Activated B cell treated with CpG ODN at 0.5 μM for 24 hours (primary cell): Measurements from ENCODE around the gene FOXL1. TPM values are rescaled to one million over a fixed set of nuclear protein-coding genes. Genes with fewer than 3 reads are reported as not detected.

Experiments used
- ATAC-seq: fragments of 200-7000 bp; cut with Tn5 transposase; one replicate; pipeline ENCODE4 v1.10.0; 2021; ENCODE audit warnings: low read depth, mild to moderate bottlenecking, moderate library complexity
- CTCF ChIA-PET: fragments of 350-600 bp; sonication (Branson Sonifier 250); formaldehyde crosslinking; loops from one replicate; lab custom pipeline; 2021; ENCODE audit warnings: antibody characterized with exemption; lab: Charles Lee
- POLR2A ChIA-PET: fragments of 350-600 bp; sonication (Branson Sonifier 250); formaldehyde crosslinking; loops from one replicate; lab custom pipeline; 2021; ENCODE audit warnings: antibody characterized with exemption; lab: Charles Lee
- DNase-seq: peaks from one replicate; pipeline ENCODE4 v3.0.0; 2022
- H3K27ac Mint-ChIP-seq: one replicate; pipeline ENCODE4 v1.8.0; 2020; ENCODE audit warnings: mixed read lengths
- H3K27me3 Mint-ChIP-seq: one replicate; pipeline ENCODE4 v1.8.0; 2021; ENCODE audit warnings: mixed read lengths
- H3K36me3 Mint-ChIP-seq: one replicate; pipeline ENCODE4 v1.8.0; 2021; ENCODE audit warnings: low read depth, mixed read lengths
- H3K4me1 Mint-ChIP-seq: one replicate; pipeline ENCODE4 v1.8.0; 2021; ENCODE audit warnings: mixed read lengths
- H3K4me3 Mint-ChIP-seq: one replicate; pipeline ENCODE4 v1.8.0; 2020; ENCODE audit warnings: mild to moderate bottlenecking, mixed read lengths
- H3K9me3 Mint-ChIP-seq: one replicate; pipeline ENCODE4 v1.8.0; 2020; ENCODE audit warnings: mixed read lengths
- intact Hi-C: fragments of 100-400 bp; cut with micrococcal nuclease; formaldehyde crosslinking; loops from one replicate; pipeline ENCODE4 v1.15.1; 2024
- total RNA-seq: library from RNA; stranded (reverse); gene quantifications from 2 replicates; pipeline ENCODE4 v1.2.3, GENCODE V29; 2022
- TF ChIP-seq, protein P1 (sequence below): fragments of 200-600 bp; IDR thresholded peaks from one replicate; pipeline ENCODE4 v1.8.0; 2022; ENCODE audit warnings: antibody characterized with exemption, mild to moderate bottlenecking

The FOXL1 gene
- total RNA-seq, 1 donor from 2014 or later = not detected

DNA sequence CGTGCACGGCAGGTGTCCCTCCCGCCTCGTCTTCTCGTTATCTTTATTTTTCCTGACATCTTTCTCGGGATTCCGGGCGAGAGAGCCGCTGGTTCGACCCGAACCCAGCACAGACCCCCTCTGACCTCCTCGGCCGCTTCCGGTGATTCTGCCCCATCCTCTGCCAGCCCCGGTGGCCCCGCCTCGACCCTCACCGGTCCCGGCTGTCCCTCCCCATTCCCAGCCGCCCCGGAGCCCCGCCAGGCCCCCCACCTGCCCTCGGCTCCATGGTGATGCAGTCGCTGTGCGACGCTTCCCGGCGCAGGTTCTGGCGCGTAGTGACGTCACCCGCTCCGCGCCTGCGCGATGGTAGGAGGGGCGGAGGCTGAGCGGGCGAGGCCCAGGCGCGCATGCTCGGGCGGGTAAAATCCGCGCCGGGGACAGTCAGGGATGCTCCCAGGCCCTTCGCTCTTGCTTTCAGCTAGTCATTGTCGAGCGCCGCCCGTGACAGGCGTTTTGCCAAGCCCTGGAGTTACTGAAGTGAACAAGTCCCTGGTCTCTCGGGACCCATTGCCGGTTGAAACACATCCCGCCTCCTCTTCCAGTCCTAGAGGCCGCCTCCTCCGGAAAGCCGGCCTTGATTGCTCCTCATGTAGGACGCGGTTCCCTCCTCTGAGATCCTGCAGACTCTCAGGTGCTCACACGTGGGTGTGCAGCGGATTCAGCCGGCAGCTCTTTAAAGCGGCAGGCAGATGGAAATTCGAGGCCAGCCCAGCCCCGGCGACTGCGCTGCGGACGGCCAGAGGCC is 23.2 kb upstream of the FOXL1 start, which contains the start of gene MTHFSD:
Gene MTHFSD, minus strand, starts transcription at position 319 of the 787 bp plus-strand sequence. Its CDS starts 51 bp downstream, at position 268.
- Mint-ChIP-seq H3K4me1 (peaks cover 22% of the 10 kb centered on the region), H3K27ac (peak within 1 kb of the TSS; percentile 95), H3K36me3 (peaks cover 30% of the 10 kb centered on the region), H3K27me3 (peaks cover 1% of the 10 kb centered on the region), H3K9me3 (no peaks in the 10 kb centered on the region), H3K4me3 (peak within 1 kb of the TSS; percentile 95)
- POLR2A ChIA-PET = interaction anchor here (0.6 to 0.7 kb wide), 2 partner anchors 21 to 535 kb away, joined by 3 to 7 read pairs; no protein-coding TSS in a partner anchor
- intact Hi-C loops = no loop called here
- ATAC-seq = peak; percentile 95
- CTCF ChIA-PET = no interaction called here
- TF ChIP-seq, protein P1, sequence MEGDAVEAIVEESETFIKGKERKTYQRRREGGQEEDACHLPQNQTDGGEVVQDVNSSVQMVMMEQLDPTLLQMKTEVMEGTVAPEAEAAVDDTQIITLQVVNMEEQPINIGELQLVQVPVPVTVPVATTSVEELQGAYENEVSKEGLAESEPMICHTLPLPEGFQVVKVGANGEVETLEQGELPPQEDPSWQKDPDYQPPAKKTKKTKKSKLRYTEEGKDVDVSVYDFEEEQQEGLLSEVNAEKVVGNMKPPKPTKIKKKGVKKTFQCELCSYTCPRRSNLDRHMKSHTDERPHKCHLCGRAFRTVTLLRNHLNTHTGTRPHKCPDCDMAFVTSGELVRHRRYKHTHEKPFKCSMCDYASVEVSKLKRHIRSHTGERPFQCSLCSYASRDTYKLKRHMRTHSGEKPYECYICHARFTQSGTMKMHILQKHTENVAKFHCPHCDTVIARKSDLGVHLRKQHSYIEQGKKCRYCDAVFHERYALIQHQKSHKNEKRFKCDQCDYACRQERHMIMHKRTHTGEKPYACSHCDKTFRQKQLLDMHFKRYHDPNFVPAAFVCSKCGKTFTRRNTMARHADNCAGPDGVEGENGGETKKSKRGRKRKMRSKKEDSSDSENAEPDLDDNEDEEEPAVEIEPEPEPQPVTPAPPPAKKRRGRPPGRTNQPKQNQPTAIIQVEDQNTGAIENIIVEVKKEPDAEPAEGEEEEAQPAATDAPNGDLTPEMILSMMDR = no peak
- peak; percentile 99 for DNase-seq

DNA sequence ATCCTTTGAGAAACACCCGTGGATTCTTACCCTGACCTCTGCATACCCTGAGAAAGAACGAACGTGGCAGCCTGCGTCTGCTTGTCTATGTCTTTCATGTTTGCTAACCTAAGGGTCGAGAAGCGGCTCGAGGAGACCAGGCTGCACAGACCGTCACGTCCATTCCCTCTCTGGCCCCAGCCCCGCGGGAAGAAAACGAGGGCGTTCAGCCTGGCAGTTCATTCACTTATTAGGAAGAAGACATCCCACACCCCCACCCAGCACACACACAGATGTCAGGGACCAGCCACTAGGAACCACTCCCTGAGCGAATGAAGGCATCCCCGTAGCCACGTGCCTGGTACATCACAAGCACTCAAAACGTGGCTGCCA is 22.7 kb upstream of the FOXL1 start:
- no peaks in the 10 kb centered on the region for H3K9me3 Mint-ChIP-seq
- H3K4me1 Mint-ChIP-seq = peaks cover 22% of the 10 kb centered on the region
- peak overlapping the region; percentile 95 for H3K27ac Mint-ChIP-seq
- H3K36me3 Mint-ChIP-seq = peaks cover 25% of the 10 kb centered on the region
- DNase-seq = no peak
- TF ChIP-seq, protein P1 = no peak
- H3K4me3 Mint-ChIP-seq = peak overlapping the region; percentile 95
- no peak for ATAC-seq
- intact Hi-C loops = no loop called here
- POLR2A ChIA-PET = interaction anchor here (0.6 kb wide), 1 partner anchor 20 kb away, joined by 7 read pairs; no protein-coding TSS in a partner anchor
- CTCF ChIA-PET = interaction anchor here (1.2 kb wide), 1 partner anchor 9 kb away, joined by 4 read pairs; no protein-coding TSS in a partner anchor
- H3K27me3 Mint-ChIP-seq = peaks cover 4% of the 10 kb centered on the region

GRCh38 chr16:86556576-86556975 is 21.8 kb upstream of the FOXL1 start:
- no peak for ATAC-seq
- H3K36me3 Mint-ChIP-seq = peaks cover 19% of the 10 kb centered on the region
- CTCF ChIA-PET = interaction anchor here (1.2 kb wide), 1 partner anchor 8 kb away, joined by 4 read pairs; no protein-coding TSS in a partner anchor
- no peak overlapping the region for H3K27ac Mint-ChIP-seq
- TF ChIP-seq, protein P1 = no peak
- DNase-seq = no peak
- H3K9me3 Mint-ChIP-seq = no peaks in the 10 kb centered on the region
- intact Hi-C loops = no loop called here
- POLR2A ChIA-PET = no interaction called here
- peaks cover 7% of the 10 kb centered on the region for H3K27me3 Mint-ChIP-seq
- no peak overlapping the region for H3K4me3 Mint-ChIP-seq
- peaks cover 22% of the 10 kb centered on the region for H3K4me1 Mint-ChIP-seq

GRCh38 chr16:86557587-86557986 is 20.8 kb upstream of the FOXL1 start:
- ATAC-seq (no peak), DNase-seq (no peak)
- Mint-ChIP-seq H3K9me3 (no peaks in the 10 kb centered on the region), H3K36me3 (peaks cover 9% of the 10 kb centered on the region), H3K4me3 (no peak overlapping the region), H3K27ac (no peak overlapping the region), H3K27me3 (peaks cover 11% of the 10 kb centered on the region), H3K4me1 (peaks cover 22% of the 10 kb centered on the region)
- ChIA-PET POLR2A (no interaction called here), CTCF (no interaction called here)
- TF ChIP-seq, protein P1 = no peak
- intact Hi-C loops = no loop called here
